Measurements from ENCODE around the gene ADAMTS2. TPM values are rescaled to one million over a fixed set of nuclear protein-coding genes. Genes with fewer than 3 reads are reported as not detected.

The ADAMTS2 gene
- total and polyA plus RNA-seq, 2 of the 4 experiments (the other 2 are of a cell fraction): 19.0 to 58.8 TPM

DNA sequence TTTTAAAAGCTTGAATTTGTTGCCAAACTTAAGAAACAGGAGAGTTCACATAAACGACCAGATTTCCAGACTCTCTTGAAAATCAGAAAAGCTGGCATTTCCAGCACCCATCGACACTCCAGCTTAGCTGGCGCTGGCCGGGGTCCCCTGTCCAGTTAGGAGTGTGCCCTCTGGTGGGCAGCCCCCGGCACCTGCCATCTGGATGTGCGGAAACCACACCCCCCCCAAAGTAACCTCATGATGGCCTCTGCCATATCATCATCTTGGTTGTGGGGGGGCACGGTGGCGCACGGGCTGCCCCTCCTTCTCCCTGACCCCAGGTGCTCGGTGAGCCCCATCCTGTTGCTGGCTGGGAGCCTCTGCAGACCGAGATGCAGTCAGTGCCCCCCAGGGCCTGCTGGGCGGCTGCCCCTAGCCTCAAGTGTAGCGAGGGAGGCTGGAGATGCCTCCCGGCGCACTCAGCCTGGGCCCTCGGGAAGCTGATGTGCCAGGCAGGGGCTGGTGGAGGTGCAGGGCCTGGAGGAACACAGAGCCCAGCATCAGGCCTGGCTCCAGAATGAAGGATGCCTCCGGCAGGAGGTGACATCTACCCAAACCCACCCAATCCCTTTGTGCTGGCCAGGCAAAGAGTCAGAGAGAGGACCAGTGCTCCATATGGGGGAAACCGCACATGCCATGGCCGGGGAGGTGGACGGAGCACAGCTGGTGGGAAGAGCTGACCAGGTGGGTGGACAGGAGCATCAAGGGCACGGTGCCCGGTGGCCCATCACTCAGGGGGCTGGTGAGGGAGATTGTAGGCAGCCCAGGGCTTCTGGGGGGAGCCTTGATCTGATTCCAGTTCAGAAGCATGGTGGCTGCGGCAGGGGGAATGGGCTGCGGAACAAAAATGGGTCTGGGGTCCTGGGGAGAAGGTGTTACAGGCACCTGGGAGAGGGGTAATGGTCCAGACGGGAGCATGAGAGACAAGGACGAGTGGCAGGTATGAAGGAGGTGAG lies 70.6 kb downstream of the ADAMTS2 start:
- peak overlapping the region; percentile 76; the same call in 1 of the 2 replicates for H3K23ac ChIP-seq (ENCODE audit: low read depth, low read length)
- H4K8ac ChIP-seq (ENCODE audit: low read depth in 2 of 2, low read length in 2 of 2): peak overlapping the region; percentile 76 to 89
- H3K9me1 ChIP-seq (ENCODE audit: insufficient read depth, low read length): peaks cover 61% of the 10 kb centered on the region
- peaks cover 31 to 81% of the 10 kb centered on the region in 2 experiments for H3K79me1 ChIP-seq (ENCODE audit: low read depth in 1 of 2, low read length in 2 of 2)
- intact Hi-C loops (cut with micrococcal nuclease): no loop called here
- H3K4me3 ChIP-seq (ENCODE audit: insufficient read depth, low read depth, low read length): no peak overlapping the region
- DNase-seq: no peak
- no TSS peak for BruUV-seq (replicated peaks)
- H3K4ac ChIP-seq (ENCODE audit: low read depth, low read length): peak overlapping the region; percentile 98
- TF ChIP-seq CHD1 (IDR thresholded peaks at IDR 0.05; ENCODE audit: low read depth, low read length): no peak
- TF ChIP-seq, protein P1, sequence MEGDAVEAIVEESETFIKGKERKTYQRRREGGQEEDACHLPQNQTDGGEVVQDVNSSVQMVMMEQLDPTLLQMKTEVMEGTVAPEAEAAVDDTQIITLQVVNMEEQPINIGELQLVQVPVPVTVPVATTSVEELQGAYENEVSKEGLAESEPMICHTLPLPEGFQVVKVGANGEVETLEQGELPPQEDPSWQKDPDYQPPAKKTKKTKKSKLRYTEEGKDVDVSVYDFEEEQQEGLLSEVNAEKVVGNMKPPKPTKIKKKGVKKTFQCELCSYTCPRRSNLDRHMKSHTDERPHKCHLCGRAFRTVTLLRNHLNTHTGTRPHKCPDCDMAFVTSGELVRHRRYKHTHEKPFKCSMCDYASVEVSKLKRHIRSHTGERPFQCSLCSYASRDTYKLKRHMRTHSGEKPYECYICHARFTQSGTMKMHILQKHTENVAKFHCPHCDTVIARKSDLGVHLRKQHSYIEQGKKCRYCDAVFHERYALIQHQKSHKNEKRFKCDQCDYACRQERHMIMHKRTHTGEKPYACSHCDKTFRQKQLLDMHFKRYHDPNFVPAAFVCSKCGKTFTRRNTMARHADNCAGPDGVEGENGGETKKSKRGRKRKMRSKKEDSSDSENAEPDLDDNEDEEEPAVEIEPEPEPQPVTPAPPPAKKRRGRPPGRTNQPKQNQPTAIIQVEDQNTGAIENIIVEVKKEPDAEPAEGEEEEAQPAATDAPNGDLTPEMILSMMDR (conservative IDR thresholded peaks at IDR 0.05; ENCODE audit: low read depth, low read length): peak; percentile 30; the same call in 1 of the 2 replicates
- 0 out of 2 replicates have a peak, but pooled peaks have one; percentile 26 for TF ChIP-seq RAD21 (IDR thresholded peaks at IDR 0.05; ENCODE audit: low read length)
- no peak for TF ChIP-seq RFX5 (IDR thresholded peaks at IDR 0.05; ENCODE audit: low read depth, low read length)
- peak; percentile 25; the same call in 1 of the 2 replicates for TF ChIP-seq SMC3 (IDR thresholded peaks at IDR 0.05; ENCODE audit: low read depth, low read length)
- no peak for TF ChIP-seq POLR2A (IDR thresholded peaks at IDR 0.05; ENCODE audit: low read depth, low read length)
- peak overlapping the region; percentile 97 for H2BK15ac ChIP-seq (ENCODE audit: low read depth, low read length)
- peak overlapping the region; percentile 94 for H2AK5ac ChIP-seq (ENCODE audit: low read depth, low read length)
- H3K56ac ChIP-seq (ENCODE audit: extremely low read depth, insufficient read depth, low read length): no peak overlapping the region; the same call in 1 of the 2 replicates
- peak overlapping the region; percentile 97 for H3K27ac ChIP-seq (ENCODE audit: insufficient read depth, low read length)
- H3K14ac ChIP-seq (replicated peaks; ENCODE audit: low read depth, low read length): peak overlapping the region; percentile 81
- peaks cover 66% of the 10 kb centered on the region for H3K4me1 ChIP-seq (ENCODE audit: control insufficient read depth, insufficient read depth, low read length)
- peak overlapping the region; percentile 88 for H4K5ac ChIP-seq (ENCODE audit: low read depth, low read length)
- H3K27me3 ChIP-seq (ENCODE audit: control insufficient read depth, insufficient read depth, low read length): no peaks in the 10 kb centered on the region
- H3K4me2 ChIP-seq (ENCODE audit: low read depth, low read length): no peak overlapping the region
- H3K18ac ChIP-seq (ENCODE audit: low read depth, low read length): peak overlapping the region; percentile 90
- no peak for ATAC-seq (ENCODE audit: low read depth)
- peak overlapping the region; percentile 95 for H2BK5ac ChIP-seq (ENCODE audit: low read depth, low read length, poor library complexity, severe bottlenecking)
- WGBS, 2 experiments (ENCODE audit: extremely low coverage in 2 of 2, insufficient read length in 1 of 2): 100% methylated on average over 5 of the region's 26 CpGs; no CpG with 5 or more reads in 1 of the 2 experiments
- ChIA-PET CTCF (no interaction called here), POLR2A (ENCODE audit: unreplicated experiment) (interaction anchor here (0.6 kb wide), 1 partner anchor 63 kb away, joined by 8 read pairs; no protein-coding TSS in a partner anchor)
- H2BK120ac ChIP-seq (ENCODE audit: low read depth, low read length): peak overlapping the region; percentile 97
- H3K9ac ChIP-seq (ENCODE audit: low read depth, low read length): no peak overlapping the region
- in situ Hi-C loops (cut with MboI; ENCODE audit: low sequenced_read_pairs): no loop called here
- H2AK9ac ChIP-seq (replicated peaks; ENCODE audit: low read depth, low read length, poor library complexity): peak overlapping the region; percentile 99
- H4K91ac ChIP-seq (ENCODE audit: insufficient read depth, low read depth, low read length): peak overlapping the region; percentile 93
- H2BK20ac ChIP-seq (ENCODE audit: low read depth, low read length): peak overlapping the region; percentile 84
- no peaks in the 10 kb centered on the region for H3K9me3 ChIP-seq (ENCODE audit: control insufficient read depth, insufficient read depth, low read length)
- dilution Hi-C loops (cut with HindIII; ENCODE audit: low sequenced_read_pairs, unreplicated experiment): no loop called here
- peak overlapping the region; percentile 10 for H2AFZ ChIP-seq (replicated peaks; ENCODE audit: low read length, poor library complexity)
- peaks cover 6% of the 10 kb centered on the region; the same call in 1 of the 2 replicates for H3K36me3 ChIP-seq (ENCODE audit: control insufficient read depth, insufficient read depth, low read length)
- H4K20me1 ChIP-seq (ENCODE audit: insufficient read depth, low read length): no peaks in the 10 kb centered on the region
